ENCODE measurements around the gene KIAA0825. TPM values are rescaled to one million over a fixed set of nuclear protein-coding genes. Genes with fewer than 3 reads are reported as not detected.

KIAA0825 gene
- total RNA-seq, 1 experiment from 2014 or later = 1.3 TPM

DNA sequence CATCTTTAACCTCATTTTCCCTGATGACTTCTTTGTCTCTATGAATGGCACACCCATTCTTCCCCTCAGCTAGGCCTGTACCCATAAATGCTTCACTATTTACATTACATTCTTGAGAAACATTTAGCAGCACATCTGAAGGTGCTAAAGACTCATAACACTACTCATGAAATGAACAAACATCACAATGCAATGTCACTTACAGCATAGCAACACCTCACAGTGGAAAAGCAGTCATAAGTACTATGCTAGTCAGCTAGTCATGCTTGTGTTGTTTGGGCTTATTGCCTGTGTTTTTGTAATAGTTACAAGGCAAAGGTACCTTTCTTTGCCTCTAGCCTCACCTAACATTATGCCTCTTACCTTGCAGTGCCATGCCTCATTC, 228.9 kb downstream of the KIAA0825 start:
- peaks cover 14% of the 10 kb centered on the region for H3K36me3 Mint-ChIP-seq
- H3K4me3 Mint-ChIP-seq = no peak overlapping the region
- POLR2A ChIA-PET = no interaction called here

DNA sequence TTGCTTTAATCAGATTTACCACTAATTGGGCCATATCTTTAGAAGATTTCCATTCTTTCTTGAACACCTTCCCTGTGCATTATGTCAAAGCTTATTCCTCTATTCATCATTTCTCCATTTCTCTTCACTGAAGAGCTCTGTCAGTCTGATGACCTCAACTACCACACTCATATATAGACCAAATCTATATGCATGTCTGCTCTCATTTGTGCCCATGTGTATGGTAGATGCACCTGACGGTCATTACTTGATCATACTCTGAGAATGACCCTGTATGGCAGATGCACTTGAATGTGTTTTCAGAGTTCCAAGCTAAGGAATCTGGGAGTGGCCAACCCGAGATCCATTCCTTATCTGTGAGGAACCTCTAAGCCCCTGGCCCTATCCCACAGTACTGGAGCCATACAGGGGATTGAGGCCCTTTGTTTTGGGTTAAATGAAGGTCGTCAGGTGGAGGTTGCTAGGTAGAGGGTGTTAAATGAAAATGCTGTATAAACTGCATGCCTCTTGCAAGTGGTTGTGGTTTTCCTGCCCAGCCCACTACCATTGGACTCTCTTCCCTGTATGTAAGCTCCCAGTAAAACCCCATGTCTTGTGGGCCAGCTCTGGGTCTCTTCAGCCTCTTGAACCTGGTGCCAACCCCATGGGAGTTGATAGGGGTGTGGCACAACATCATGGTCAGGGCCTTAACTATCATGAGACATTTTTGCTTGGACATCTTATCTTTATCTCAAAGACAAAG, 229.5 kb downstream of the KIAA0825 start:
- Mint-ChIP-seq H3K4me3 (no peak overlapping the region), H3K4me1 (peaks cover 31% of the 10 kb centered on the region), H3K36me3 (peaks cover 14% of the 10 kb centered on the region), H3K9me3 (peaks cover 18% of the 10 kb centered on the region), H3K27ac (no peak overlapping the region), H3K27me3 (ENCODE audit: low read depth) (no peaks in the 10 kb centered on the region)
- ChIA-PET CTCF (no interaction called here), POLR2A (no interaction called here)
- DNase-seq (ENCODE audit: low spot score) (no peak), ATAC-seq (no peak)
- TF ChIP-seq ZNF396 (CRISPR knock-in tag; IDR thresholded peaks at IDR 0.05; ENCODE audit: borderline replicate concordance) (no peak), ZNF232 (CRISPR knock-in tag; IDR thresholded peaks at IDR 0.05) (no peak), ZNF138 (CRISPR knock-in tag; conservative IDR thresholded peaks at IDR 0.05) (no peak), ETV6 (CRISPR knock-in tag; IDR thresholded peaks at IDR 0.05) (no peak), ZNF219 (CRISPR knock-in tag; IDR thresholded peaks at IDR 0.05; ENCODE audit: borderline replicate concordance) (no peak), IRF2 (CRISPR knock-in tag; IDR thresholded peaks at IDR 0.05; ENCODE audit: borderline replicate concordance, low read depth) (no peak)
- TF ChIP-seq, protein P1, sequence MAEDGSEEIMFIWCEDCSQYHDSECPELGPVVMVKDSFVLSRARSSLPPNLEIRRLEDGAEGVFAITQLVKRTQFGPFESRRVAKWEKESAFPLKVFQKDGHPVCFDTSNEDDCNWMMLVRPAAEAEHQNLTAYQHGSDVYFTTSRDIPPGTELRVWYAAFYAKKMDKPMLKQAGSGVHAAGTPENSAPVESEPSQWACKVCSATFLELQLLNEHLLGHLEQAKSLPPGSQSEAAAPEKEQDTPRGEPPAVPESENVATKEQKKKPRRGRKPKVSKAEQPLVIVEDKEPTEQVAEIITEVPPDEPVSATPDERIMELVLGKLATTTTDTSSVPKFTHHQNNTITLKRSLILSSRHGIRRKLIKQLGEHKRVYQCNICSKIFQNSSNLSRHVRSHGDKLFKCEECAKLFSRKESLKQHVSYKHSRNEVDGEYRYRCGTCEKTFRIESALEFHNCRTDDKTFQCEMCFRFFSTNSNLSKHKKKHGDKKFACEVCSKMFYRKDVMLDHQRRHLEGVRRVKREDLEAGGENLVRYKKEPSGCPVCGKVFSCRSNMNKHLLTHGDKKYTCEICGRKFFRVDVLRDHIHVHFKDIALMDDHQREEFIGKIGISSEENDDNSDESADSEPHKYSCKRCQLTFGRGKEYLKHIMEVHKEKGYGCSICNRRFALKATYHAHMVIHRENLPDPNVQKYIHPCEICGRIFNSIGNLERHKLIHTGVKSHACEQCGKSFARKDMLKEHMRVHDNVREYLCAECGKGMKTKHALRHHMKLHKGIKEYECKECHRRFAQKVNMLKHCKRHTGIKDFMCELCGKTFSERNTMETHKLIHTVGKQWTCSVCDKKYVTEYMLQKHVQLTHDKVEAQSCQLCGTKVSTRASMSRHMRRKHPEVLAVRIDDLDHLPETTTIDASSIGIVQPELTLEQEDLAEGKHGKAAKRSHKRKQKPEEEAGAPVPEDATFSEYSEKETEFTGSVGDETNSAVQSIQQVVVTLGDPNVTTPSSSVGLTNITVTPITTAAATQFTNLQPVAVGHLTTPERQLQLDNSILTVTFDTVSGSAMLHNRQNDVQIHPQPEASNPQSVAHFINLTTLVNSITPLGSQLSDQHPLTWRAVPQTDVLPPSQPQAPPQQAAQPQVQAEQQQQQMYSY (CRISPR knock-in tag; IDR thresholded peaks at IDR 0.05) = no peak
- TF ChIP-seq, protein P2, sequence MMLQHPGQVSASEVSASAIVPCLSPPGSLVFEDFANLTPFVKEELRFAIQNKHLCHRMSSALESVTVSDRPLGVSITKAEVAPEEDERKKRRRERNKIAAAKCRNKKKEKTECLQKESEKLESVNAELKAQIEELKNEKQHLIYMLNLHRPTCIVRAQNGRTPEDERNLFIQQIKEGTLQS (CRISPR knock-in tag; conservative IDR thresholded peaks at IDR 0.05) = no peak
- TF ChIP-seq, protein P3, sequence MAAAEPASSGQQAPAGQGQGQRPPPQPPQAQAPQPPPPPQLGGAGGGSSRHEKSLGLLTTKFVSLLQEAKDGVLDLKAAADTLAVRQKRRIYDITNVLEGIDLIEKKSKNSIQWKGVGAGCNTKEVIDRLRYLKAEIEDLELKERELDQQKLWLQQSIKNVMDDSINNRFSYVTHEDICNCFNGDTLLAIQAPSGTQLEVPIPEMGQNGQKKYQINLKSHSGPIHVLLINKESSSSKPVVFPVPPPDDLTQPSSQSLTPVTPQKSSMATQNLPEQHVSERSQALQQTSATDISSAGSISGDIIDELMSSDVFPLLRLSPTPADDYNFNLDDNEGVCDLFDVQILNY (CRISPR knock-in tag; IDR thresholded peaks at IDR 0.05) = no peak

More for the DNA sequence above, 228.9 kb downstream of the KIAA0825 start:
- H3K27ac Mint-ChIP-seq = no peak overlapping the region
- H3K4me1 Mint-ChIP-seq = peaks cover 31% of the 10 kb centered on the region
- DNase-seq (ENCODE audit: low spot score) (no peak), ATAC-seq (no peak)
- peaks cover 18% of the 10 kb centered on the region for H3K9me3 Mint-ChIP-seq
- CTCF ChIA-PET = no interaction called here
- no peak for TF ChIP-seq NR1H2 (CRISPR knock-in tag; IDR thresholded peaks at IDR 0.05)
- no peak for TF ChIP-seq ZNF219 (CRISPR knock-in tag; IDR thresholded peaks at IDR 0.05; ENCODE audit: borderline replicate concordance)
- no peak for TF ChIP-seq SMAD3 (CRISPR knock-in tag; IDR thresholded peaks at IDR 0.05; ENCODE audit: borderline replicate concordance)
- TF ChIP-seq TP53 (CRISPR knock-in tag; IDR thresholded peaks at IDR 0.05) = no peak
- TF ChIP-seq, protein P4, sequence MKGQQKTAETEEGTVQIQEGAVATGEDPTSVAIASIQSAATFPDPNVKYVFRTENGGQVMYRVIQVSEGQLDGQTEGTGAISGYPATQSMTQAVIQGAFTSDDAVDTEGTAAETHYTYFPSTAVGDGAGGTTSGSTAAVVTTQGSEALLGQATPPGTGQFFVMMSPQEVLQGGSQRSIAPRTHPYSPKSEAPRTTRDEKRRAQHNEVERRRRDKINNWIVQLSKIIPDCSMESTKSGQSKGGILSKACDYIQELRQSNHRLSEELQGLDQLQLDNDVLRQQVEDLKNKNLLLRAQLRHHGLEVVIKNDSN (CRISPR knock-in tag; IDR thresholded peaks at IDR 0.05) = no peak
- TF ChIP-seq ESRRA (CRISPR knock-in tag; IDR thresholded peaks at IDR 0.05; ENCODE audit: borderline replicate concordance) = no peak
- TF ChIP-seq CREB1 (CRISPR knock-in tag; IDR thresholded peaks at IDR 0.05) = no peak
- TF ChIP-seq, protein P1 (CRISPR knock-in tag; IDR thresholded peaks at IDR 0.05) = no peak
- no peak for TF ChIP-seq ZNF671 (CRISPR knock-in tag; IDR thresholded peaks at IDR 0.05)
- TF ChIP-seq, protein P5, sequence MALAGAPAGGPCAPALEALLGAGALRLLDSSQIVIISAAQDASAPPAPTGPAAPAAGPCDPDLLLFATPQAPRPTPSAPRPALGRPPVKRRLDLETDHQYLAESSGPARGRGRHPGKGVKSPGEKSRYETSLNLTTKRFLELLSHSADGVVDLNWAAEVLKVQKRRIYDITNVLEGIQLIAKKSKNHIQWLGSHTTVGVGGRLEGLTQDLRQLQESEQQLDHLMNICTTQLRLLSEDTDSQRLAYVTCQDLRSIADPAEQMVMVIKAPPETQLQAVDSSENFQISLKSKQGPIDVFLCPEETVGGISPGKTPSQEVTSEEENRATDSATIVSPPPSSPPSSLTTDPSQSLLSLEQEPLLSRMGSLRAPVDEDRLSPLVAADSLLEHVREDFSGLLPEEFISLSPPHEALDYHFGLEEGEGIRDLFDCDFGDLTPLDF (CRISPR knock-in tag; IDR thresholded peaks at IDR 0.05) = no peak
- TF ChIP-seq, protein P6, sequence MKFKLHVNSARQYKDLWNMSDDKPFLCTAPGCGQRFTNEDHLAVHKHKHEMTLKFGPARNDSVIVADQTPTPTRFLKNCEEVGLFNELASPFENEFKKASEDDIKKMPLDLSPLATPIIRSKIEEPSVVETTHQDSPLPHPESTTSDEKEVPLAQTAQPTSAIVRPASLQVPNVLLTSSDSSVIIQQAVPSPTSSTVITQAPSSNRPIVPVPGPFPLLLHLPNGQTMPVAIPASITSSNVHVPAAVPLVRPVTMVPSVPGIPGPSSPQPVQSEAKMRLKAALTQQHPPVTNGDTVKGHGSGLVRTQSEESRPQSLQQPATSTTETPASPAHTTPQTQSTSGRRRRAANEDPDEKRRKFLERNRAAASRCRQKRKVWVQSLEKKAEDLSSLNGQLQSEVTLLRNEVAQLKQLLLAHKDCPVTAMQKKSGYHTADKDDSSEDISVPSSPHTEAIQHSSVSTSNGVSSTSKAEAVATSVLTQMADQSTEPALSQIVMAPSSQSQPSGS (CRISPR knock-in tag; IDR thresholded peaks at IDR 0.05; ENCODE audit: borderline replicate concordance, low read depth) = no peak
- TF ChIP-seq, protein P7, sequence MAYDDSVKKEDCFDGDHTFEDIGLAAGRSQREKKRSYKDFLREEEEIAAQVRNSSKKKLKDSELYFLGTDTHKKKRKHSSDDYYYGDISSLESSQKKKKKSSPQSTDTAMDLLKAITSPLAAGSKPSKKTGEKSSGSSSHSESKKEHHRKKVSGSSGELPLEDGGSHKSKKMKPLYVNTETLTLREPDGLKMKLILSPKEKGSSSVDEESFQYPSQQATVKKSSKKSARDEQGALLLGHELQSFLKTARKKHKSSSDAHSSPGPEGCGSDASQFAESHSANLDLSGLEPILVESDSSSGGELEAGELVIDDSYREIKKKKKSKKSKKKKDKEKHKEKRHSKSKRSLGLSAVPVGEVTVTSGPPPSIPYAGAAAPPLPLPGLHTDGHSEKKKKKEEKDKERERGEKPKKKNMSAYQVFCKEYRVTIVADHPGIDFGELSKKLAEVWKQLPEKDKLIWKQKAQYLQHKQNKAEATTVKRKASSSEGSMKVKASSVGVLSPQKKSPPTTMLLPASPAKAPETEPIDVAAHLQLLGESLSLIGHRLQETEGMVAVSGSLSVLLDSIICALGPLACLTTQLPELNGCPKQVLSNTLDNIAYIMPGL (CRISPR knock-in tag; IDR thresholded peaks at IDR 0.05) = no peak
- H3K27me3 Mint-ChIP-seq (ENCODE audit: low read depth) = no peaks in the 10 kb centered on the region
